ENCODE results near the gene ACAA1. TPM values are rescaled to one million over a fixed set of nuclear protein-coding genes. Genes with fewer than 3 reads are reported as not detected.
"Not testable (repeated sequence)": the region's sequence is repeated elsewhere in the genome, so short reads cannot be mapped to it uniquely, and the experiment has no call there.

The ACAA1 gene
- total RNA-seq, 5 donors from 2014 or later (not counting 1 experiment from before 2014, with no cell fraction given): 70.7 to 97.1 (median 90.8) TPM

DNA sequence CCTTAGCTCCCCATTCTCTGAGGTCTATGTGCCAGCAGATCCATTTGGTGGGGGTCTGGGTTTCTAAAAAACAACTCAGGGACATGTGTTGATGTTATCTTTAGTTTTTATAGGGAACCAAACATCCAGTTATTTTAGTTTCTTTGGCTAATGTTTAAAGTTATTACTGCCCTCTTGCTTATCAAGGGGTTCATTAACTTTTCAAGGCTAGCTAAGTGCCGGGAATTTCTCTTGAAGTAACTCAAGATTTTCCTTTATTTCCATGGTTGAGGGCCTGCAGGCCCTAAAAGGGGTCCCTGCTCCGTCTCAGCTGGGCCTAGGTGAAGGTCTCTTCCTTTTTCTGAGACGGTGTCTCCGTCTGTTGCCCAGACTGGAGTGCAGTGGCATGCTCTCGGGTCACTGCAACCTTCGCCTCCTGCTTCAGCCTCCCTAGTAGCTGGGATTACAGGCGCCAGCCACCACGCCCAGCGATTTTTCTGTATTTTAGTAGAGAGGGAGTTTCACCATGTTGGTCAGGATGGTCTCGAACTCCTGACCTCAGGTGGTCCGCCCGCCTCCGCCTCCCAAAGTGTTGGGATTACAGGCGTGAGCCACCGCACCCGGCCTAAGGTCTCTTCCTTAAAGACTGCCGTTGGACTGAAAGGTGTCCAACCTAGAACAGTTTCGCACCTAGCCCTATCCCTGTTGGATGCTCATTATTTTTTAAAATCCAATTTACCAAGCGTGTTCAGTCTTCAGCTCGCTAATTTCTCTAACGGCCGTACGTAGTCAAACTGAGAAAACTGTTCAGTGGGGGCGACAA, 27.1 kb upstream of the ACAA1 start:
- H3K4me3 ChIP-seq (ENCODE audit: control insufficient read depth in 1 of 2, extremely low read depth in 1 of 2, low read length in 1 of 2): peak overlapping the region; percentile 89 to 90
- peak overlapping the region; percentile 100 for H3K27ac ChIP-seq (ENCODE audit: low read length)
- Mint-ChIP-seq H3K4me1 (peaks cover 35 to 47% (median 43%) of the 10 kb centered on the region in 3 donors), H3K36me3 (peaks cover 3% of the 10 kb centered on the region), H3K4me3 (peak overlapping the region; percentile 85 to 93 (median 92)), H3K27me3 (no peaks in the 10 kb centered on the region), H3K9me3 (no peaks in the 10 kb centered on the region), H3K27ac (peak overlapping the region; percentile 100)
- ChIA-PET CTCF (interaction anchor here (0.5 to 3.2 kb wide), 10 partner anchors 11 to 183 kb away, joined by 3 to 24 read pairs (median 4); partner anchors contain the start of genes ACAA1 (in 1 of the 2), DLEC1 (in 1 of the 2), MYD88 (in 1 of the 2) and XYLB (in 1 of the 2)), POLR2A (interaction anchor here (0.6 to 3.2 kb wide), 17 partner anchors 9 to 1171 kb away, joined by 3 to 22 read pairs (median 3); partner anchors contain the start of genes ACAA1 (in 2 of the 2), MYD88 (in 2 of the 2), DLEC1 (in 1 of the 2) and EPM2AIP1 (in 1 of the 2))
- no peaks in the 10 kb centered on the region for H3K36me3 ChIP-seq (ENCODE audit: control insufficient read depth in 2 of 2, extremely low read depth in 1 of 2, insufficient read depth in 1 of 2, low read length in 1 of 2)
- WGBS (ENCODE audit: insufficient coverage): 75% methylated on average over 22 of the region's 24 CpGs
- ATAC-seq (replicated peaks in 1 of 4) (no peak), DNase-seq (no peak)
- H3K4me1 ChIP-seq (ENCODE audit: control insufficient read depth in 1 of 2, extremely low read depth in 1 of 2, insufficient read depth in 2 of 2, low read length in 2 of 2): peaks cover 15 to 24% of the 10 kb centered on the region in 2 experiments
- H3K27me3 ChIP-seq (replicated peaks in 1 of 2; ENCODE audit: control insufficient read depth in 2 of 2, extremely low read depth in 1 of 2, insufficient read depth in 2 of 2, low read length in 1 of 2): no peaks in the 10 kb centered on the region
- no peaks in the 10 kb centered on the region for H3K9me3 ChIP-seq

DNA sequence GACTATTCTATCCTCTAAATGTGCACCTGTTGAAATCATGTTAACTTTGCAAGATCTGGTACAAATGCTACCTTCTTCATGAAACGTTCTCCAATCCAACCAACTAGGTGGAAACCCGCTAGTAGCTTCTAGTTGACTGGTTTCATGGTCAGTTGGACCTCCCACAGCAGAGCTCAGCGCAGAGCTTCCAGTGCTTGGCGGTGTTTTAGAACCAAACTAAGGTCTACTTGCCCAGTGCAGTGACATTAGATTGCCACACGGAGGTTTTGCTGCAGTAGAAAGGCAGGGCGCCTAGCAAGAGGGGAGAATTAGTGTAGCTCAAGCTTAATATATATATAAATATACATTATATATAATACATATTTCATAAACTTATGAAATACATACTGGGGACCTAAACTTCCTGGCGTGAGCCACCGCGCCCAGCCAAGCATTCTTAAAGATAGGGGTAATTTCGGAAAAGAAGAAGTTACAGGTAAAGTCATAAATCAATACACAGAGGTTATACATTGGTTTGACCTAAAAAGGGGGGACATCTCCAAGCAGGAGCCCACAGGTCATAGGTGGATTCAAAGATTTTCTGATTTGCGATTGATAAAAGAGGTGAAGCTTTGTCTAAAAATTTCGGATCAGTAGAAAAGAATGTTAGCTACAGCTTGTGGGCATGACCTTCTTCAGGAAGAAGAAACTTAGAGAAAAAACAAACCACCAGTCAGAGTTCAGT, 26.4 kb upstream of the ACAA1 start:
- ATAC-seq (replicated peaks in 1 of 4) (no peak), DNase-seq (peak in 4 of 35 experiments; percentile 10 to 28 (median 20))
- peaks cover 27 to 39% (median 36%) of the 10 kb centered on the region in 3 donors for H3K4me1 Mint-ChIP-seq
- peaks cover 3% of the 10 kb centered on the region for H3K36me3 Mint-ChIP-seq
- Histone ChIP-seq H3K27me3 (replicated peaks in 1 of 2; ENCODE audit: control insufficient read depth in 2 of 2, extremely low read depth in 1 of 2, insufficient read depth in 2 of 2, low read length in 1 of 2) (no peaks in the 10 kb centered on the region), H3K27ac (ENCODE audit: low read length) (no peak overlapping the region), H3K4me1 (ENCODE audit: control insufficient read depth in 1 of 2, extremely low read depth in 1 of 2, insufficient read depth in 2 of 2, low read length in 2 of 2) (peaks cover 15 to 24% of the 10 kb centered on the region in 2 experiments), H3K4me3 (ENCODE audit: control insufficient read depth in 1 of 2, extremely low read depth in 1 of 2, low read length in 1 of 2) (no peak overlapping the region), H3K9me3 (no peaks in the 10 kb centered on the region), H3K36me3 (ENCODE audit: control insufficient read depth in 2 of 2, extremely low read depth in 1 of 2, insufficient read depth in 1 of 2, low read length in 1 of 2) (no peaks in the 10 kb centered on the region)
- POLR2A ChIA-PET: interaction anchor here in 1 of 2 donors (3.2 kb wide), 1 partner anchor 26 kb away, joined by 15 read pairs; the partner anchor contains the start of genes ACAA1 and MYD88
- no peaks in the 10 kb centered on the region for H3K27me3 Mint-ChIP-seq
- H3K9me3 Mint-ChIP-seq: no peaks in the 10 kb centered on the region
- CTCF ChIA-PET: interaction anchor here (0.6 to 3.2 kb wide), 8 partner anchors 10 to 1026 kb away, joined by 3 to 24 read pairs (median 4); partner anchors contain the start of genes ACAA1 (in 1 of the 2) and MYD88 (in 1 of the 2)
- H3K4me3 Mint-ChIP-seq: peak overlapping the region in 2 of 3 donors; percentile 28 to 39
- peak overlapping the region; percentile 22 to 36 for H3K27ac Mint-ChIP-seq
- WGBS (ENCODE audit: insufficient coverage): 100% methylated on average over 1 of the region's 12 CpGs

DNA sequence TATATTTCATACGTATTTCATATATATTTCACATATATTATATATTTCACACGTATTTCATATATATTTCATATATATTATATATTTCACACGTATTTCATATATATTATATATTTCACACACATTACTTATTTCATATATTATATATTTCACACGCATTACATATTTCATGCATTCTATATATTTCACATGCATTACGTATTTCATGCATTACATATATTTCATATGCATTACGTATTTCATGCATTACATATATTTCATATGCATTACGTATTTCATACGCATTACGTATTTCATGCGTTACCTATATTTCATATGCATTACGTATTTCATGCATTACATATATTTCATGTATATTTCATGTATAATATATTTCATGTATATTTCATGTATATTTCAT, 23.8 kb upstream of the ACAA1 start:
- CTCF ChIA-PET; H3K4me3 ChIP-seq (ENCODE audit: control insufficient read depth in 1 of 2, extremely low read depth in 1 of 2, low read length in 1 of 2); H3K9me3 Mint-ChIP-seq; H3K27me3 Mint-ChIP-seq; H3K4me3 Mint-ChIP-seq; H3K36me3 ChIP-seq (ENCODE audit: control insufficient read depth in 2 of 2, extremely low read depth in 1 of 2, insufficient read depth in 1 of 2, low read length in 1 of 2); H3K4me1 ChIP-seq (ENCODE audit: control insufficient read depth in 1 of 2, extremely low read depth in 1 of 2, insufficient read depth in 2 of 2, low read length in 2 of 2); H3K27ac ChIP-seq (ENCODE audit: low read length); ATAC-seq (replicated peaks in 1 of 4); H3K27me3 ChIP-seq (replicated peaks in 1 of 2; ENCODE audit: control insufficient read depth in 2 of 2, extremely low read depth in 1 of 2, insufficient read depth in 2 of 2, low read length in 1 of 2); H3K9me3 ChIP-seq; H3K27ac Mint-ChIP-seq; DNase-seq; H3K36me3 Mint-ChIP-seq; POLR2A ChIA-PET: not testable (repeated sequence)
- peaks cover 6 to 13% (median 12%) of the 10 kb centered on the region in 3 donors for H3K4me1 Mint-ChIP-seq
- 100% methylated on average over 2 of the region's 11 CpGs for WGBS (ENCODE audit: insufficient coverage)

DNA sequence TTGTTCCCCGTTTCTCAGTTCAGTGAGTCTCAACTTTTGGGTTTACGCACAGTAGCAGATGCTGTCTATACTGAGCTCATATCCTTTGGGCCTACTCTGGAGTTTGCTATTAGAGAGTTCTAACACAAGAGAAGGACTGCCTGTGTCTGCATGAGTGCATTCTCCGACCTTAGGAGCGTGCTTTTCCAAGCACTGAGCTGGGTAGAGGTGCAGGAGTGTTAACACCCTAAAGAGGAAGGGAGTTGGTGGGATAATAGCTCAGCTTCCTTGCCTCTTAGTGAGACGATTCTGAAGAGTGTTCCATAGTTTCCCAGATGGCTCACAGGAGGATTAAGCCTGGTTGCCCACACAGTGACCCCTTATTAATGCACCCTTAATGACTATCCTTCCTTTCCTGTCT, 21.5 kb upstream of the ACAA1 start:
- no peak overlapping the region for H3K27ac Mint-ChIP-seq
- ChIA-PET CTCF (interaction anchor here (0.5 to 0.7 kb wide), 3 partner anchors 16 to 201 kb away, joined by 3 to 8 read pairs (median 4); no protein-coding TSS in a partner anchor), POLR2A (interaction anchor here in 1 of 2 donors (1.0 kb wide), 1 partner anchor 16 kb away, joined by 5 read pairs; no protein-coding TSS in a partner anchor)
- no peaks in the 10 kb centered on the region for H3K9me3 Mint-ChIP-seq
- Histone ChIP-seq H3K27me3 (replicated peaks in 1 of 2; ENCODE audit: control insufficient read depth in 2 of 2, extremely low read depth in 1 of 2, insufficient read depth in 2 of 2, low read length in 1 of 2) (no peaks in the 10 kb centered on the region), H3K9me3 (no peaks in the 10 kb centered on the region), H3K36me3 (ENCODE audit: control insufficient read depth in 2 of 2, extremely low read depth in 1 of 2, insufficient read depth in 1 of 2, low read length in 1 of 2) (no peaks in the 10 kb centered on the region), H3K27ac (ENCODE audit: low read length) (no peak overlapping the region), H3K4me3 (ENCODE audit: control insufficient read depth in 1 of 2, extremely low read depth in 1 of 2, low read length in 1 of 2) (no peak overlapping the region), H3K4me1 (ENCODE audit: control insufficient read depth in 1 of 2, extremely low read depth in 1 of 2, insufficient read depth in 2 of 2, low read length in 2 of 2) (no peaks in the 10 kb centered on the region)
- no peaks in the 10 kb centered on the region for H3K27me3 Mint-ChIP-seq
- H3K36me3 Mint-ChIP-seq: no peaks in the 10 kb centered on the region
- WGBS (ENCODE audit: insufficient coverage): 95% methylated on average over 3 of the region's 5 CpGs
- DNase-seq (no peak), ATAC-seq (replicated peaks in 1 of 4) (no peak)
- no peak overlapping the region for H3K4me3 Mint-ChIP-seq
- peaks cover 0 to 5% (median 0%) of the 10 kb centered on the region in 3 donors for H3K4me1 Mint-ChIP-seq

DNA sequence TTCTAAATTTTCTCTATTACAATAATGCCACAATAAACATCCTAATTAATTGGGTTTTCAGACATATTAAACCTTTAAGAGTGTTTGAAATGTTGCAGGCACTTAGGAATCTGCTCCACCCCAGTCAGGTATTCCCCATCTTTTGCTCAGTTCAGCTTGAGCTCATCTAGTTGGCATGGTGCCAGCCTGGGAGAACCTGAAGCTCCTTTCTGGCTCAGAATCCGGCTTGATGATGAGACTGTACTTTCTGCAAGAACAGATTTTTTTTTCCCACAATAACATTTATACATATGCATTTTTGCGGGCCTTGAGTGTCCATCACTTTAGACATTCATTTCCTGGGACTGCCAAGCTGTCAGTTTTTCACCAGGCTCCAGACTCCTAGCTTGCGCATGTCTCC, 20.7 kb upstream of the ACAA1 start:
- no peak for ATAC-seq (replicated peaks in 1 of 4)
- Histone ChIP-seq H3K9me3 (no peaks in the 10 kb centered on the region), H3K27ac (ENCODE audit: low read length) (no peak overlapping the region), H3K27me3 (replicated peaks in 1 of 2; ENCODE audit: control insufficient read depth in 2 of 2, extremely low read depth in 1 of 2, insufficient read depth in 2 of 2, low read length in 1 of 2) (no peaks in the 10 kb centered on the region), H3K4me1 (ENCODE audit: control insufficient read depth in 1 of 2, extremely low read depth in 1 of 2, insufficient read depth in 2 of 2, low read length in 2 of 2) (peaks cover 0 to 4% of the 10 kb centered on the region in 2 experiments), H3K36me3 (ENCODE audit: control insufficient read depth in 2 of 2, extremely low read depth in 1 of 2, insufficient read depth in 1 of 2, low read length in 1 of 2) (no peaks in the 10 kb centered on the region), H3K4me3 (ENCODE audit: control insufficient read depth in 1 of 2, extremely low read depth in 1 of 2, low read length in 1 of 2) (no peak overlapping the region)
- no peak for DNase-seq
- H3K4me1 Mint-ChIP-seq: peaks cover 0 to 11% (median 3%) of the 10 kb centered on the region in 3 donors
- WGBS (ENCODE audit: insufficient coverage): 86% methylated on average over 1 of the region's 3 CpGs
- no peak overlapping the region for H3K4me3 Mint-ChIP-seq
- no peaks in the 10 kb centered on the region for H3K36me3 Mint-ChIP-seq
- ChIA-PET POLR2A (interaction anchor here in 1 of 2 donors (1.0 kb wide), 1 partner anchor 16 kb away, joined by 5 read pairs; no protein-coding TSS in a partner anchor), CTCF (interaction anchor here (0.5 to 1.0 kb wide), 5 partner anchors 9 to 146 kb away, joined by 3 to 4 read pairs (median 3); no protein-coding TSS in a partner anchor)
- no peak overlapping the region for H3K27ac Mint-ChIP-seq
- no peaks in the 10 kb centered on the region for H3K27me3 Mint-ChIP-seq
- no peaks in the 10 kb centered on the region for H3K9me3 Mint-ChIP-seq

DNA sequence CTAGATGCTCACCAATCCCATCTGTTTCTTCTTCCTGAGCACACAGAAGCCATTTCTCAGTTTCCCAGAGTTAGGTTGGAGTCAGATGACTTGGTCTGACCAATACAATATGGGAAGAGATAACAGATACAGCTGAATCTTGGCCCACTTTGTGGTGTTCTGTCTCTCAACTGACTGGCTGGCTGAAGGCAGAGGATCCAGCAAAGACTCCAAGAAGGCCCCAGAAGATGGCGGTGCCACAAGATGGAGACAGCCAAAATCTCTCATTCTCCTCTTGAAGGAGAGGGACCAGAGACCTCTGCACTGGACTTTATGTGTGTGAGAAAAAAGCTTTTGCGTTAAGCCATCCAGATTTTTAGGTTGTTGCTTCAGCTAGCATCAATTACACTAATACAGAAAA, 20.2 kb upstream of the ACAA1 start:
- Mint-ChIP-seq H3K27me3 (no peaks in the 10 kb centered on the region), H3K36me3 (no peaks in the 10 kb centered on the region), H3K4me3 (no peak overlapping the region), H3K4me1 (peaks cover 0 to 14% (median 5%) of the 10 kb centered on the region in 3 donors), H3K27ac (no peak overlapping the region), H3K9me3 (no peaks in the 10 kb centered on the region)
- ChIA-PET POLR2A (no interaction called here), CTCF (interaction anchor here in 1 of 2 donors (0.9 to 1.0 kb wide), 2 partner anchors 9 to 139 kb away, joined by 3 read pairs; no protein-coding TSS in a partner anchor)
- ATAC-seq (replicated peaks in 1 of 4) (no peak), DNase-seq (no peak)
- Histone ChIP-seq H3K27me3 (replicated peaks in 1 of 2; ENCODE audit: control insufficient read depth in 2 of 2, extremely low read depth in 1 of 2, insufficient read depth in 2 of 2, low read length in 1 of 2) (no peaks in the 10 kb centered on the region), H3K4me1 (ENCODE audit: control insufficient read depth in 1 of 2, extremely low read depth in 1 of 2, insufficient read depth in 2 of 2, low read length in 2 of 2) (peaks cover 0 to 9% of the 10 kb centered on the region in 2 experiments), H3K9me3 (no peaks in the 10 kb centered on the region), H3K36me3 (ENCODE audit: control insufficient read depth in 2 of 2, extremely low read depth in 1 of 2, insufficient read depth in 1 of 2, low read length in 1 of 2) (no peaks in the 10 kb centered on the region), H3K27ac (ENCODE audit: low read length) (no peak overlapping the region), H3K4me3 (ENCODE audit: control insufficient read depth in 1 of 2, extremely low read depth in 1 of 2, low read length in 1 of 2) (no peak overlapping the region)
- WGBS (ENCODE audit: insufficient coverage): no CpG with 5 or more reads among the region's 2 CpGs
